Measurements from ENCODE around the gene SAMD8.
"Not testable (repeated sequence)": the region's sequence is repeated elsewhere in the genome, so short reads cannot be mapped to it uniquely, and the experiment has no call there.

Gene SAMD8

DNA sequence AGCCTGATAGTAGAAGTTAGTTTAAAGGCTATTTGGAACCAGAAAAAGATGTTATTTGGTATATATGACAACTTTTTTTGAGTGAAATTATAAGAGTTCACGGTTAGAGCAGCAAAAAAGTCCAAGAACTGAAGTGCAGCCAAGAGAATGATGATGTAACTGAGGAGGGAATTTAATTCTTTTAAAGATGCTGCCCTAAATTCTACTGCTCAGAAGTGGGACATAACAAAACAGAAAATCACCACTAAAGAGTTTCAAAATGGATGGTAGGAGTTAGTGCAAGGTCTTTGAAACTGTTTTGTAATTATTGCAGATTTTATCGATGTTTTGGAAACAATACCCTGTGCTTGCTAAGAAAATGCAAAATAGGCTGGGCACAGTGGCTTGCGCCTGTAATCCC is 6.5 kb downstream of the SAMD8 start:
- Histone ChIP-seq H3K9me2 (replicated peaks; ENCODE audit: insufficient read depth, low read length) (no peaks in the 10 kb centered on the region), H3K4me2 (ENCODE audit: low read depth, low read length, poor library complexity, severe bottlenecking) (no peak overlapping the region), H2AFZ (ENCODE audit: low read depth, low read length, severe bottlenecking) (no peak overlapping the region), H3K9me3 (ENCODE audit: insufficient read depth, low read length) (no peaks in the 10 kb centered on the region), H3K4me3 (ENCODE audit: insufficient read depth, low read length, poor library complexity, severe bottlenecking) (no peak overlapping the region), H3K36me3 (ENCODE audit: low read length) (no peaks in the 10 kb centered on the region), H3K79me2 (ENCODE audit: insufficient read depth, low read length) (peaks cover 93% of the 10 kb centered on the region), H3K27me3 (ENCODE audit: low read length) (no peaks in the 10 kb centered on the region), H3F3A (ENCODE audit: insufficient read depth) (peaks cover 10% of the 10 kb centered on the region), H4K20me1 (ENCODE audit: low read depth, low read length) (no peaks in the 10 kb centered on the region), H3K27ac (ENCODE audit: low read depth, low read length) (no peak overlapping the region), H3K9ac (ENCODE audit: low read length) (no peak overlapping the region)
- TF ChIP-seq, protein P1, sequence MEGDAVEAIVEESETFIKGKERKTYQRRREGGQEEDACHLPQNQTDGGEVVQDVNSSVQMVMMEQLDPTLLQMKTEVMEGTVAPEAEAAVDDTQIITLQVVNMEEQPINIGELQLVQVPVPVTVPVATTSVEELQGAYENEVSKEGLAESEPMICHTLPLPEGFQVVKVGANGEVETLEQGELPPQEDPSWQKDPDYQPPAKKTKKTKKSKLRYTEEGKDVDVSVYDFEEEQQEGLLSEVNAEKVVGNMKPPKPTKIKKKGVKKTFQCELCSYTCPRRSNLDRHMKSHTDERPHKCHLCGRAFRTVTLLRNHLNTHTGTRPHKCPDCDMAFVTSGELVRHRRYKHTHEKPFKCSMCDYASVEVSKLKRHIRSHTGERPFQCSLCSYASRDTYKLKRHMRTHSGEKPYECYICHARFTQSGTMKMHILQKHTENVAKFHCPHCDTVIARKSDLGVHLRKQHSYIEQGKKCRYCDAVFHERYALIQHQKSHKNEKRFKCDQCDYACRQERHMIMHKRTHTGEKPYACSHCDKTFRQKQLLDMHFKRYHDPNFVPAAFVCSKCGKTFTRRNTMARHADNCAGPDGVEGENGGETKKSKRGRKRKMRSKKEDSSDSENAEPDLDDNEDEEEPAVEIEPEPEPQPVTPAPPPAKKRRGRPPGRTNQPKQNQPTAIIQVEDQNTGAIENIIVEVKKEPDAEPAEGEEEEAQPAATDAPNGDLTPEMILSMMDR (IDR thresholded peaks at IDR 0.05; ENCODE audit: insufficient read depth, low read length, poor library complexity, severe bottlenecking), result no peak
- TF ChIP-seq EZH2phosphoT487 (conservative IDR thresholded peaks at IDR 0.05; ENCODE audit: low read length), result no peak

GRCh38 chr10:75119444-75120066 is 8.1 kb downstream of the SAMD8 start:
- not testable (repeated sequence) for H2AFZ ChIP-seq (ENCODE audit: low read depth, low read length, severe bottlenecking); H3K36me3 ChIP-seq (ENCODE audit: low read length); H3K4me3 ChIP-seq (ENCODE audit: insufficient read depth, low read length, poor library complexity, severe bottlenecking); H3F3A ChIP-seq (ENCODE audit: insufficient read depth); H3K27me3 ChIP-seq (ENCODE audit: low read length); H3K4me2 ChIP-seq (ENCODE audit: low read depth, low read length, poor library complexity, severe bottlenecking); H3K27ac ChIP-seq (ENCODE audit: low read depth, low read length); H3K9me3 ChIP-seq (ENCODE audit: insufficient read depth, low read length); H4K20me1 ChIP-seq (ENCODE audit: low read depth, low read length); H3K9ac ChIP-seq (ENCODE audit: low read length); H3K9me2 ChIP-seq (replicated peaks; ENCODE audit: insufficient read depth, low read length)
- peaks cover 88% of the 10 kb centered on the region for H3K79me2 ChIP-seq (ENCODE audit: insufficient read depth, low read length)

GRCh38 chr10:75121322-75121721 is 9.9 kb downstream of the SAMD8 start:
- Histone ChIP-seq H3K27ac (ENCODE audit: low read depth, low read length) (no peak overlapping the region), H3K27me3 (ENCODE audit: low read length) (no peaks in the 10 kb centered on the region), H4K20me1 (ENCODE audit: low read depth, low read length) (no peaks in the 10 kb centered on the region), H3K9ac (ENCODE audit: low read length) (no peak overlapping the region), H3F3A (ENCODE audit: insufficient read depth) (no peaks in the 10 kb centered on the region), H2AFZ (ENCODE audit: low read depth, low read length, severe bottlenecking) (no peak overlapping the region), H3K4me3 (ENCODE audit: insufficient read depth, low read length, poor library complexity, severe bottlenecking) (no peak overlapping the region), H3K9me3 (ENCODE audit: insufficient read depth, low read length) (no peaks in the 10 kb centered on the region), H3K9me2 (replicated peaks; ENCODE audit: insufficient read depth, low read length) (no peaks in the 10 kb centered on the region), H3K4me2 (ENCODE audit: low read depth, low read length, poor library complexity, severe bottlenecking) (no peak overlapping the region), H3K79me2 (ENCODE audit: insufficient read depth, low read length) (peaks cover 81% of the 10 kb centered on the region), H3K36me3 (ENCODE audit: low read length) (no peaks in the 10 kb centered on the region)
- TF ChIP-seq EZH2phosphoT487 (conservative IDR thresholded peaks at IDR 0.05; ENCODE audit: low read length), result no peak
- TF ChIP-seq, protein P1 (IDR thresholded peaks at IDR 0.05; ENCODE audit: insufficient read depth, low read length, poor library complexity, severe bottlenecking), result no peak

- Histone ChIP-seq H4K20me1 (ENCODE audit: low read depth, low read length) (no peaks in the 10 kb centered on the region), H3F3A (ENCODE audit: insufficient read depth) (no peaks in the 10 kb centered on the region; the same call in 1 of the 2 replicates), H3K4me2 (ENCODE audit: low read depth, low read length, poor library complexity, severe bottlenecking) (no peak overlapping the region), H3K36me3 (ENCODE audit: low read length) (no peaks in the 10 kb centered on the region), H3K27me3 (ENCODE audit: low read length) (no peaks in the 10 kb centered on the region), H3K79me2 (ENCODE audit: insufficient read depth, low read length) (peaks cover 80% of the 10 kb centered on the region), H3K9ac (ENCODE audit: low read length) (no peak overlapping the region), H2AFZ (ENCODE audit: low read depth, low read length, severe bottlenecking) (no peak overlapping the region), H3K9me2 (replicated peaks; ENCODE audit: insufficient read depth, low read length) (no peaks in the 10 kb centered on the region), H3K9me3 (ENCODE audit: insufficient read depth, low read length) (no peaks in the 10 kb centered on the region), H3K4me3 (ENCODE audit: insufficient read depth, low read length, poor library complexity, severe bottlenecking) (no peak overlapping the region), H3K27ac (ENCODE audit: low read depth, low read length) (no peak overlapping the region)
- TF ChIP-seq, protein P1 (IDR thresholded peaks at IDR 0.05; ENCODE audit: insufficient read depth, low read length, poor library complexity, severe bottlenecking), result no peak
- TF ChIP-seq EZH2phosphoT487 (conservative IDR thresholded peaks at IDR 0.05; ENCODE audit: low read length), result no peak
Observed at GRCh38 chr10:75122505-75122904, 11.0 kb downstream of the SAMD8 start.
